HEK293T (cell line): Measurements from ENCODE around the gene SDHAF3.
"Not testable (repeated sequence)": the region's sequence is repeated elsewhere in the genome, so short reads cannot be mapped to it uniquely, and the experiment has no call there.

Experiments
- BHLHE40 ChIP-seq: fragments of 450-650 bp; IDR thresholded peaks from 2 replicates; pipeline ENCODE4 v1.6.1; 2016; ENCODE audit warnings: mild to moderate bottlenecking, moderate library complexity, borderline replicate concordance
- CTBP1 ChIP-seq: fragments of 450-650 bp; IDR thresholded peaks from 2 replicates; pipeline ENCODE4 v1.6.1; 2016; ENCODE audit warnings: borderline replicate concordance
- ELF4 ChIP-seq: fragments of 450-650 bp; IDR thresholded peaks from 2 replicates; pipeline ENCODE4 v1.6.1; 2017; ENCODE audit warnings: antibody characterized with exemption
- FOXA1 ChIP-seq: fragments of 450-650 bp; IDR thresholded peaks from 2 replicates; pipeline ENCODE4 v1.6.1; 2016; ENCODE audit warnings: mild to moderate bottlenecking
- FOXK2 ChIP-seq: fragments of 450-650 bp; IDR thresholded peaks from 2 replicates; pipeline ENCODE4 v1.6.1; 2016; ENCODE audit warnings: mild to moderate bottlenecking
- HDGF ChIP-seq: fragments of 450-650 bp; IDR thresholded peaks from 2 replicates; pipeline ENCODE4 v1.6.1; 2017; ENCODE audit warnings: antibody characterized with exemption, borderline replicate concordance
- L3MBTL2 ChIP-seq: fragments of 450-650 bp; conservative IDR thresholded peaks from 2 replicates; pipeline ENCODE4 v1.6.1; 2016; ENCODE audit warnings: mild to moderate bottlenecking
- LEF1 ChIP-seq: fragments of 450-650 bp; IDR thresholded peaks from 2 replicates; pipeline ENCODE4 v1.6.1; 2017; ENCODE audit warnings: mild to moderate bottlenecking, borderline replicate concordance
- SP1 ChIP-seq: fragments of 450-650 bp; IDR thresholded peaks from 2 replicates; pipeline ENCODE4 v1.6.1; 2017
- SUZ12 ChIP-seq: fragments of 450-650 bp; IDR thresholded peaks from 2 replicates; pipeline ENCODE4 v1.6.1; 2016; ENCODE audit warnings: mild to moderate bottlenecking
- TARDBP ChIP-seq: fragments of 450-650 bp; IDR thresholded peaks from 2 replicates; pipeline ENCODE4 v1.6.1; 2016
- ZNF384 ChIP-seq: fragments of 450-650 bp; IDR thresholded peaks from 2 replicates; pipeline ENCODE4 v1.6.1; 2016

DNA sequence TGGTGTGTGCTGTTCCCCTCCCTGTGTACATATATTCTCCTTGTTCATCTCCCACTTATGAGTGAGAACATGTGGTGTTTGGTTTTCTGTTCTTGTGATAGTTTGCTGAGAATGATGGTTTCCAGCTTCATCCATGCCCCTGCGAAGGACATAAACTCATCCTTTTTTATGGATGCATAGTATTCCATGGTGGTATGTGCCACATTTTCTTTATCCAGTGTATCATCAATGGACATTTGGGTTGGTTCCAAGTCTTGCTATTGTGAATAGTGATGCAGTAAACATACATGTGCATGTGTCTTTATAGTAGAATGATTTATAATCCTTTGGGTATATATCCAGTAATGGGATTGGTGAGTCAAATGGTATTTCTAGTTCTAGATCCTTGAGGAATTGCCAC is 44.1 kb downstream of the SDHAF3 start:
- not testable (repeated sequence) for TF ChIP-seq ZNF384, FOXA1, FOXK2, HDGF, LEF1, SP1, ELF4, L3MBTL2, BHLHE40, SUZ12, CTBP1, TARDBP
